ENCODE results near the gene GPR146. TPM values are rescaled to one million over a fixed set of nuclear protein-coding genes. Genes with fewer than 3 reads are reported as not detected.

The GPR146 gene
- total RNA-seq, 1 donor, result 33.9 TPM

DNA sequence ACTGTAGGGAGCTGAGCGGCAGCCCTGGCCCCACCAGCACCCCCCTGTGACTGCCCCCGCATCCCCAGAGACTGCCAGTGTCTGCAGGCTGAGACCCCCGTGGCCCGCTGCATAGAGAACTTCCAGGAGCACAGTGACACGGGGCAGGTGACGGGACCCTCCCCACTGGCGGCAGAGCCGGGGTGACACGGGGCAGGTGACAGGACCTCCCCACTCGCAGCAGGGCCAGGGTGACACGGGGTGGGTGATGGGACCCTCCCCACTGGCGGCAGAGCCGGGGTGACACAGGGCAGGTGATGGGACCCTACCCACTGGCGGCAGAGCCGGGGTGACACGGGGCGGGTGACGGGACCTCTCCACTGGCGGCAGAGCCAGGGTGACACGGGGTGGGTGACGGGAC lies 45.9 kb downstream of the GPR146 start:
- no peak for DNase-seq (ENCODE audit: low read depth in 2 of 3, low spot score in 2 of 3)

GRCh38 chr7:1090686-1091643 lies 46.6 kb downstream of the GPR146 start:
- DNase-seq (ENCODE audit: low read depth in 2 of 3, low spot score in 2 of 3), result no peak

- no peak for DNase-seq (ENCODE audit: low read depth in 2 of 3, low spot score in 2 of 3)
Observed at GRCh38 chr7:1091644-1092027, 47.3 kb downstream of the GPR146 start.

GRCh38 chr7:1092161-1092632 lies 47.9 kb downstream of the GPR146 start:
- DNase-seq (ENCODE audit: low read depth in 2 of 3, low spot score in 2 of 3), result no peak

DNA sequence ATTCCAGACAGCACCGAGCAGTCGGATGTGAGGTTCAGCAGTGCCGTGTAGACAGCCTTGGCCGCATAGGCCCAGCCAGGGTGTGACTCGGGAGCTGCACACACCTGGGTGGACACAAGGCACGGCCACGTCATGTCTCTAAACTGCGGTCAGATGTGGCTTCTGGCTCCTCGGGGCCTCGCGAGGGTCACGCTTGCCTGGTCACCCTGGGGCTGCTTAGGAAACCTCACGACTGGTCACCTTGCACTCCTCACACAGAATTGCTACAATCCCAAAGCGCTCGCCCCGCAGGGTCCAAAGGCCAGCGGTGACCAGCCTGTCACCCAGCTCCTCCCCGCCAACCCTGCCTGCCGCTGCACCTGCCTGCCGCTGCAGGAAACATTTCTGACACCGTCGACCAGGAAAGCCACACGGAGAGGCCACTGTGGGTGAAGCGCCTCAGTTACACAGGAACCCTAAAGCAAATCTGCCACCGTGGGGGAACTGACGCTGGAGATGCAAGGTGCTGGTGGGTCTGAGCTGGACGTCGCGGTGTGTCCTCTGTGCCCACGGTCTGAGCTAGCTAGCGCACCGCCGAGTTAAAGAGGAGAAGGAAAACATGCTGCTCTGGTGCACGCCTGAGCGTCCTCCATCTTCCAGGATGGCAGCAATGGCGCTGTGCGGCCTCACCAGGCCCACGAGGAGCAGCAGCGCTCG lies 48.6 kb downstream of the GPR146 start:
- DNase-seq (ENCODE audit: low read depth in 2 of 3, low spot score in 2 of 3), result no peak

GRCh38 chr7:1093502-1093843 lies 49.1 kb downstream of the GPR146 start:
- DNase-seq (ENCODE audit: low read depth in 2 of 3, low spot score in 2 of 3), result no peak

DNA sequence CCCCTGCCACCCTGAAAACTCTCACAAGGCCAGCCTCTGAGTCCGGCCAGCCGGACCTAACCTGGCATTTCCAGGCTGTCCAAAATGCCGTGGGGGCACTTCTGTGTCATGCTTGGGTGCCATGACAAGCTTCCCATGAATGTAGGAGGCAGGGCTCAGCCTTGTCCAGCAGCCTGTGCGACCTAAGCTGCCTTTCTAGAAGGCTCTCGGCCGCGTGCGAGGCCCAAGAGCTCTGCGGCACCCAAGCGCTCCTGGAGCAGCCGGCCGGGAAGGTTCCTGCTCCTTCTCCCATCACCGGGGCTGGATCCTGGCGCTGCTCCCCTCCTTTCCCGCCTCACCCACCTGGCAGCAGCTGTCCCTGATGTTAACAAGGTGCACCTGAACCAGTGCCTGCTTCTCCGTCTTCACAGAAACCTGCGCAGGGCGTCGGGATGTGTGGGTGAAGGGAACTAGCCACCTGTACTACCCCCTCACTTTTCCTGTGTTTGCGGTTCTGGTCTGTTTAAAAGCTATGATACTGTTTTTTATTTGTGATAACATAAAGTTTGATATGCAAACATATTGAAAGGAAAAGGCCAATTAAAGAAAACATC lies 49.7 kb downstream of the GPR146 start:
- DNase-seq (ENCODE audit: low read depth in 2 of 3, low spot score in 2 of 3), result no peak

DNA sequence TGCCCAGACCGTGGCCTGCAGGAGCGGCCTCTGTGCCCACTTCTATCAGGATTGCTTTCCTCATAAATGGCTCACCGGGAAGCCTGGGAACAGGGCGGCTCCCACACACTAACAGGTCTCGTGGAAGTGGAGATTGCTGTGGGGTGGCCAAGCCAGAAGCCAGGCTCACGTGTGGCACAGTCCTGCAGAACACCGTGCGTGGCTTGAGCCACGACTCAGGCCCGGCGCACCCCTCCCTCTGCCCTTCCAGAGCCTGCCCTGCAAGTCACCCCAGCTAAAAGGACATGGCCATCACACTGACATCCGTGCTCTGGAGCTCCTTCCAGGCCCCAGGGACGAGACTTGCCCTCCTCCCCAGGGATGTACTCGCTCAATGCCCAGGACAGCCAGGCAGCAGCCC lies 50.5 kb downstream of the GPR146 start:
- DNase-seq (ENCODE audit: low read depth in 2 of 3, low spot score in 2 of 3), result no peak

GRCh38 chr7:1095621-1096155 lies 51.3 kb downstream of the GPR146 start:
- no peak for DNase-seq (ENCODE audit: low read depth in 2 of 3, low spot score in 2 of 3)

DNA sequence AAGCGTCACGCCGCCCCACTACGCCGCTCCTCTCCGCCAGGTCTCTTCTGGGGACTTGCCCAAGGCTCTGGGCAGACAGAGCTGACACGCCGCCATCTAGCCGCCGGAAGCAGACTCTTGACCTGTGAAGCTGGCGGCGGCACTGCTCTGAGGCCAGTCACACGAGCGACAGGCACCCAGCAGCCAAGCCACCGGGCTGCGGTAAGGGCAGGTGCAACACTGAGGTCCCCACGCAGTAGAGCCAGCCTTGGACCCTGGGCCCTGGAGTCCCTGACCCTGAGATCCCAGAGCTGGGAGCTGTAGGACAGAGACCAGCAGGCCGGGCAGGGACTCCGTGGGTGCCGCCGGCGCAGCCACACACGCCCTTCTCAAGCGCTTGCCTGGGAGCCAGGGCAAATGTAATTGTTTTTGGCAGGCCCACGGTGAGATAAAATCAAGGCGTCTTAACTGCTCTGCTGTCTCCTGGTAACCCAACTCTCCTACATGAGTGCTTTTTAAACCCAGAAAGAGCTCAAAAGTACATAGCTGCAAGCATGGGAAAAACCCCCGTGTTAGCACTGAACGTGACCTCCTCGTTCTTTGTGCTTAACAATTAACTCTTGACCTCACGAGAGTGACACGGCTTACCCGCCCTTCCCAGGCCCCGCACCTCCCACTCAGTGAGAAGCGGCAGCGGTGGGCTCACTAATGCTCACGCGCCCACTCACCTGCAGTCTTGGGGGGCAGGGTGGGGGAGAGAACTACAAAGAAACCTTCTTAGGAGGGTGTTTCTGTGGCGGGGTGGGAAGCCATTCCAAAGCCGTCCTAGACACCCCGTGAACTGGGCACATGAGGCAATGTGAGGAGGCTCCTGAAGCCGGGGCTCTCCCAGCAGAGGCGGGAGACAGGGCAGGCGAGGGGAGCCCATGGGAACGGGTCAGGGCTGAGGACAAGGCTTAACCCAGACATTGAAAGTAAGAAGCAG lies 52.1 kb downstream of the GPR146 start:
- DNase-seq (ENCODE audit: low read depth in 2 of 3, low spot score in 2 of 3), result no peak

GRCh38 chr7:1097120-1097504 lies 52.8 kb downstream of the GPR146 start:
- no peak for DNase-seq (ENCODE audit: low read depth in 2 of 3, low spot score in 2 of 3)

- no peak for DNase-seq (ENCODE audit: low read depth in 2 of 3, low spot score in 2 of 3)
Observed at GRCh38 chr7:1098243-1099153, 54.2 kb downstream of the GPR146 start.

DNA sequence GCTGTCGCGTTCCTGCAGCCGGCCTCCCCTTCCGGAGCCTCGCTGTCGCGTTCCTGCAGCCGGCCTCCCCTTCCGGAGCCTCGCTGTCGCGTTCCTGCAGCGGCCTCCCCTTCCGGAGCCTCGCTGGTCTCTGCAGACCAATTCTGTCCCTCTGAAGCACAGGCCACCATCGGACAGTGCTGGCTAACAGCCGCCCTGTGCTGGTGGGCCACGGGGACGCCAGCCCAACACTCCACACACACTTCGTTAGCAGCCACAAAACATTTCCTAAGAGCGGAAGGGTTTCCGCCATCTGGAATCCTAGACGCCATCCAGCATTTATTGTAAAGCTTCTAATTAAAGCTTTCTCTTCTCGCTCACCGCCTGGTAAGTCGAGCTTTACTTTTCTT lies 54.8 kb downstream of the GPR146 start:
- no peak for DNase-seq (ENCODE audit: low read depth in 2 of 3, low spot score in 2 of 3)

DNA sequence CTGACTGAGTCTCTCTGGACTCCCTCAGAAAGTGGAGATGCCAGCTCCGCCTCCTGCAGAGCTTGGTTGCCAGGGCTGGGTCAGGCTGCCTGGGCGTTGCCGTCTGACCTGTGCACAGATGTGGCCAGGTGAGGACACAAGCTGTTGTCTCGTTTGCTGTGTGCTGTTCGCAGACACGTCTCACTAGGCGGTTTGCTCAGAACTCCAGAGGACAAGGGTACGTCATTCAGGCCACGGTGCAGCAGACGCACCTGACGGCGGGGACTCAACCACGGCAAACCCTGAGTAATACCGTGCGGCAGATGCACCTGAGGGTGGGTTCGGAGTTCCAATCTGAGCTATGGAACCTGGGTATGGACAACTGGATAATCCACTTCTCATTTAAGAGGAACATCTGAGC lies 55.3 kb downstream of the GPR146 start:
- no peak for DNase-seq (ENCODE audit: low read depth in 2 of 3, low spot score in 2 of 3)

DNA sequence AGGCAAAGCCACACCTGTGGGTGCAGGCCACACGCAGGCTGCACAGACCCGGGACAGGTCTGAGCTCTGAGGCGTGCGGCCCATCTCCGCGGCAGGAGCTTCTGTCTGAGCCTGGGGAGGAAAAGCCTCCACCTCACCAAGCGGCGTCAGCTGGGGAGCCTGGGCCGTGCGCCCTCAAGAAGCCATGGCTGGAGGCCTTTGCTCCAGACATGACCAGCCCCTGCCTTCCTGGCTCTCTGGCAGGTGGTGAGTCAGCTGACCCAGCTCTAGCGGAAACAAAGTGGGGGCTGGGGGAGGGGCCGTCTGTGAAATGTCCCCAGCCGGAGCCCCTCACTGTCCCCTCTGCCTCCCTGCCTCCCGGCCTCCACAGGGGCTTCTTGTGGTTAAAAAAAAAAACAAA lies 56.0 kb downstream of the GPR146 start:
- DNase-seq (ENCODE audit: low read depth in 2 of 3, low spot score in 2 of 3), result no peak

GRCh38 chr7:1100834-1101562 lies 56.7 kb downstream of the GPR146 start:
- no peak for DNase-seq (ENCODE audit: low read depth in 2 of 3, low spot score in 2 of 3)

- DNase-seq (ENCODE audit: low read depth in 2 of 3, low spot score in 2 of 3), result no peak
Observed at GRCh38 chr7:1101563-1102431, 57.5 kb downstream of the GPR146 start.

Measured in hematopoietic multipotent progenitor cell (in vitro differentiated cells).